ENCODE data around the gene TMEM164.

The TMEM164 gene

DNA sequence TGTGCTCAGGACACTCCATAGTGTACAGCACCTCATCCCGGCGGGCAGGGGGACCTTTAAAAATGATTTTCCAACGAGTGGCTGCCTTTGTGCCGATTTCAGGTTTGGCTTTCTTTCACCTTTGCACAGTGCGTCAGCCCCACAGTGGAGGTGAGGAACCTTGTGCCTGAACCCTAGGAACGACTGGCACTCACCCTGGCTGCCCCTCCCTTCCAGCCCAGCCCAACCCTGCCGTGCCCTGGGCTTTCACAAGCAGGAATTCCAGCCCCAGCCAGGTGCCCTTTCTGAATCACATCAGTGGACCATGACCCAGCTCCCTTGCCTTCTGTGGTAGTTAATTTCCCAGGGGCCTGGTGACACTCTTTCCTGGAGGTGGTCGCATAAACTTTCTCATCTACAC is 1.3 kb downstream of the TMEM164 start:
- no peak for FAIRE-seq

DNA sequence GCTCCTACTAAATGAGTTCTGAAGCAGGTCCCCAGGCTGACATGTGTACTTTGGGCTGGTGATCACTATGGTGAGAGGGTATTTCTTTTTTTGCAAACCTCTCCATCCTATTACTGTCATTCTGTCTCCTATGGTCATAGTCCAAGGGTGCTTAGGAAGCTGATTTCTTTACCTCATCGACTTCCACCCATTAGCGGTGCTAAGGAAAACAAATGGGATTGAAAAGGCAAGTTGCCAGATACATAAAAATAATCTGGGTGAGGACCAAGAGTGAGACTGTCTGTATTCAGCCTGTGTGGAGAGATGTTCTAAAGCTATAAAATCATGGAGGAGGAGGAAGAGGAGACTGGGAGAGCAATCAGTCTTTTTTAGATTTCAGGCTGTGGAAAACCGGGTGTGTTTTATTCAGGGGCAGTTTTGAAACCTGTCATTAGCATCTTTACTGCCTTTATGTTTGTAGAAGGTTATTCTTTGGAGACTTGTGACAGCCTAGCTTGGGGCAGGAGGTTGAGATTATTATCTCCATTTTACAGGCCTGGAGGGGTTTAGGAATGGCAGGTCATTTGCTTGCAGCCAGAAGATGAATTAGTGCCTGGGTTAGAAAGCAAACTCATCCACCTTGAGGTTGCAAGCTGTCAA is 1.9 kb downstream of the TMEM164 start:
- no peak for FAIRE-seq

DNA sequence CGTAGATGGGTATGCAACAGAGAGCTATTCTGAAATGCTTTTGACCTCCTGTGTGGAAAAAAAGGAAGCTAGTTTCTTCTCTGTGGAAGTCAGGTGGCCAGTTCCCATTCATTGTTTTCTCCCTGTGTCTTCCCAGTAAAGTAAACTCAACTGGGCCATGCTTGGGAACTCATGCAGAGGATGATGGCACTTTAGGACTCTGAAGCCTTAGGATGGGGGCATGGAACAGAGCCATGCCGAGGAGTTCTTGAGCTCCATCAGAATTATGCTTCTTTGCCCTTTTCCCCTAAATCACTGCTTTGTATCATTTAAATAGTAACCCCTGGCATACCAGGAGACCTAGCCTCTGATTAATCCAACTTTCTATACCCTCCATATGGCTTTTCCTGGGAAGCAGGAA is 3.2 kb downstream of the TMEM164 start:
- FAIRE-seq: no peak

DNA sequence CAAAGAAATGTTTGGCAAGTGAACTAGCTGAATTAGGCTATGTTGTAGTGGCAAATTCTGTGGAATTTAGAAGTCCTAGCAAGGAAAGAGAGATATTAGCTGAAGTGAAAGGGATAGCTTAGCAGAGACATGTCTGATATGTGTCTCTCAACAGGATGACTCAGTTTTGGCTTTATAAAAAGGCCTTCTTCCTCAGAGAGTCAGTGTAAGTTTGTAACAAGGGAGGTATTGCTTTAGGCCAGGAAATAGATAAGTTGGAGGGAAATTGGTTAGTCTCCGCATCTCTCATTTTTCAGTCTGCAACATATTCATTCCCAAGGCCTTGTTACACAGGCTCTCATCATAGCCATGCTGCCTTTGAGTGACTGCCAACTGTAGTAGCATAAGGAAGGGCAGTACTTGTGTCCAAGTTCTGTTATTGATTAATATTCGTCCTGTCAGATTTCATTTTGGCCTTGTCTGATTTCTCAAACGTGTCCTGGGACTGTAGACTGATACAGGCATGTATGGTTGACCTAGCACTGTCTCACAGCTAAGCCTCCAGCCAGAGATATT is 4.0 kb downstream of the TMEM164 start:
- FAIRE-seq: no peak

- FAIRE-seq: no peak
Measured at GRCh38 chrX:110008011-110008635, 5.2 kb downstream of the TMEM164 start.

DNA sequence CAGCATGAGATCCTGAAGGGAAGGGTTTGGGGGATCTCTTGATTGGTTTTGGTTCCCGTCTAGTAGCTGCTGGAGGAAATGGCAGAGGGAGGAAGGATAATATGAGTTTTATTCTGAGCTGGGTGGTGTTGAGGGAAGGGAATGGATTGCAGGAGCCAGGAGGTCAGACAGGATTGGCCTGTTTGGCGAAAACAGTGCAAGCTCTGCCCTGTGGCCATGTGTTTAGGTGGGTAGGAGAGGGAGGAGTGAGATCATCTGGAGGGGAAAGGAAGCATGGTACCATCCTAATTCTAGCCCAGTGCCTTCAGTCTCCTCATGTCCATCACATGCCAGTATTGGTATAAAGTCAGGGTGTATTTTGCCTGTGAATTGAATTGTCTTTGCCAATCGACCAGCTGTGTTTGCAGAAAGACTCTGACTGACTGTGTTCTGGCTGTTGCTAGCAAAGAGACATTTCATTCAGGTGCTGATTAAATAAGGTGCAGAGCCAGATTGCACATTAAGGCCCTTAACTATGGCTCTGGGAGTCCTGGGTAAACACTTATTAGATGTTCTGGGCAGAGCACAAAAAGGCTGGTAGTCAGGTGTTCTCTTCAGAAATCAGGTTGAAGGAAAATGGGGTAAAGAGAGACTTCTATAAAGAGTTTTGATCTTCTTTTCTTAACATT is 10.0 kb downstream of the TMEM164 start:
- no peak for FAIRE-seq

GRCh38 chrX:110013968-110014367 is 11.1 kb downstream of the TMEM164 start:
- no peak for FAIRE-seq

- no peak for FAIRE-seq
Measured at GRCh38 chrX:110015032-110015431, 12.1 kb downstream of the TMEM164 start.

GRCh38 chrX:110015915-110016314 is 13.0 kb downstream of the TMEM164 start:
- no peak for FAIRE-seq

GRCh38 chrX:110020536-110020935 is 17.6 kb downstream of the TMEM164 start:
- FAIRE-seq: no peak

GRCh38 chrX:110021258-110022022 is 18.5 kb downstream of the TMEM164 start:
- no peak for FAIRE-seq

DNA sequence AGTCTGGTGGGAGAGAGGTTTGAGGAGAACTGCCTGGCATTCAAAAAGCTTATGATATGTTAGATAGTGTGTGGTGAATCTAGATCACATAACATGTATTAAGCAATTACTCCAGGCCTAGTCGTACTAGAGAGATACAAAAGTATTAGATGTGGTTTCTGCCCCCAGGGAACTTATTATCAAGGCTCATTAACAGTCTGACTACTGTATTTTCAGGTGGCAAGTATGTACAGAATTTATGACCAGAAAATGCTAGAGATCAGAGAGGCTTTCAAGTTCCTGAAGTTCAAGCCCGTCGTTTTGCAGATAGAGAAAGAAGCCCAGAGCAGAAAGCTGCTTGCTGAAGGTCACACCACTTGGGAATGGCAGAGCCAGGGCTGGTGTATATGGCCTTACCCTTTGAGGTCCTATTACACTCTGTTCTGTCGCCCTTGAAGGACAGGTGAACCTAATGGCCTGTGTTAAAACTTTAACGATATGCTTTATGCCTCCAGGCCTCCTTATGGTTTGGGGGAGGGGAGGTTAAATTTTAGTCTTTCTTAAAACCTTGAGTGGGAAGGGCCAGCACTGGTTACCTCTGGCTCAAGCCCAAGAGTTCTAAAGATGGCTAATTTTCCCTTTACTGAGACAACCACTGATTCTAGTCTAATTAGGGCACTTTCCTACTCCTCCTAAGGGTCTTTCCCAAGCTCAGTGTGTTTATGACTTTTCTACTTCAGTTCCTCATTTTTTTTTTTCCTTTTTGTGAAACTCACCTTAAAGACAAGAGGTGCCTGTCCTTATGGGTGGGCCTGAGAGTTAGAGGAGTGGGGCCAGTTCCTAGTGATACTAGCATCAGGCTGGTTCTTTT is 19.9 kb downstream of the TMEM164 start:
- FAIRE-seq: peak; percentile 18

DNA sequence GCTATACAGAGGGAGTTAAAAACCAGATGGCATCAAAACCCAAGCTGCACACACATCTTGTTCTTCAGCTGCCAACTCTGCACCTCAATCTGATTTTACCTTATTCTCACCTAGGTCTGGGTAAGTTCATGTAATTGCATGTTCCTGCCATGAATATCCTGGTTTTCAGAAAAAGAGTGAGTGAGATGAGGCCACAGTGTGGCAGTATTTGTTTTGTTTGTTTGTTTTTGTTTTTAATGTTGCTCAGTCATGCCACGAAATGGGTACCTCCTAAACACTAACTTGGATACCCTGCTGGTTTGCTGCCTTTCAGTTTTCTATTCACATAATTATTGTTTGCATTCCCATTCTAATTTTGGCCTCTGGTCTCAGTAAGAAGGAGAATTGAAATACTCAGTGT is 22.5 kb downstream of the TMEM164 start:
- no peak for FAIRE-seq

DNA sequence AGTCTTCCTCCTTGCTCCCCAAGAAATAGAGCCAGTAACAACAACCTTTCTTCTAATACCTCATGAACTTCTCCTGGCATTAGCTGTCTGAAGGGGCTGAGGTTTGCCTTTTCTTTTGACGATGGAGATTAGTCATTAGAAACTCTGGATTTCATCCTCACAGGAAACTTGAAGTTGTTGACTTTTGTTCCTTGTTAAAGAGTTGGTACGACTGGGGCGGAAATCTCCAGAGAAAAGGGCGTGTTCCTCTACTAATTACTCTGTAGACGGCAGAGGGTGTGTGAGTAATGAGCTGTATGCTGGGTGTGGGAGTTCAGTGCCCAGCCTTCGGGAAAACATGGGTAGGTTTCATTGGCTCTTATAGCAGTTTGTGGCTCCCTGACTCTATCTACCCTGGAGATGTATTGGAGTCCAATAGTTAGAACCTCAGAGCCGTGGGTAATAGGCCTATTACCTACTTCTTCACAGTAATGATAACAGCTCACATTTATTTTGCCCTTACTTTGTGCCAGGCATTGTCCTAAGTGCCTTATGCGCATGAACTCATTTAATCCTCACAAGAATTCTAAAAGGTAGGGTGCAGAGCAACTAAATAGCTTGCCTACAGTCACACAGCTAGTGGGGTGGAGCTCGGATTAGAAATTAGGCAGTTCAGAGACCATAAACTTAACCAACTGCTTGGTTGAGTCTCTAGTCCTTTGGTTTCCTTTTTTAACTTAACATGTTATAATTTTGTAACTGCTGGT is 23.4 kb downstream of the TMEM164 start:
- FAIRE-seq: no peak

- no peak for FAIRE-seq
Measured at GRCh38 chrX:110032534-110033147, 29.7 kb downstream of the TMEM164 start.

GRCh38 chrX:110034036-110034435 is 31.1 kb downstream of the TMEM164 start:
- no peak for FAIRE-seq

- no peak for FAIRE-seq
Measured at GRCh38 chrX:110036162-110037033, 33.5 kb downstream of the TMEM164 start.

- FAIRE-seq: no peak
Measured at GRCh38 chrX:110037178-110037577, 34.3 kb downstream of the TMEM164 start.

DNA sequence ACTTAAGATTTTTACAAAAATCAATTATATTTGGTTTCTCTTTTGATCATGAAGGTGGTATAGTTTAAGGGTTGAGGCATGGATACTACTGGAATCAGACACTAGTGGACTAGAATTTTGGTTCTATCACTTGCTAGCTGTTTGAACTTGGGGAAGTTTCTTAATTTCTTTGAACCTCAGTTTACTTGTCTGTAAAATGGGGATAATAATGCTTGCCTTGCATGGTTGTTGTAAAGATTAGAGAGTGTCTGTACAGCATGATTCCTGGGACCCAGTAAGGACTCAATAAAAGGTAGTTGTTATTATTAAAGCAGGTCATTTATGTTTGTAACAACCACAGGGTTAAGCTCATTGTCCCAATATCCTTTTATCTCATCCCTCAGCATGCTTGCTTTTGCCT is 36.0 kb downstream of the TMEM164 start:
- FAIRE-seq: no peak

DNA sequence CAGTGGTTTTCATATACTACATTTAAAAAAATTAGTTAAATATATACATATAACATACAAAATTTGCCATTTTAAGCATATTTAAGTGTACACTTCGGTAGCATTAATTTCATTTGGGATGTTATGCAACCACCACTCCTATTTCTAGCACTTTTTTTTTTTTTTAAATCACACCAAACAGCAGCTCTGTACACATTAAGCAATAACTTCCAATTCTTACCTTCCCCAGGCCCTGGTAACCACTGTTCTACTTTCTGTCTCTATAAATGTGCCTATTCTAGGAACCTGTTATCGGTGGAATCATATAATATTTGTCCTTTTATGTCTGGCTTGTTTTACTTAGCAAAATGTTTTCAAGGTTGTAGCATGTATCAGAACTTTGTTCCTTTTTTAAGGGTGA is 39.1 kb downstream of the TMEM164 start:
- FAIRE-seq: no peak

Measured in colon (tissue), 2 donors.